GM18907 (cell line): ENCODE results near the gene CCL11.

Source experiments
- ATAC-seq: cut with Tn5 transposase; IDR thresholded peaks from one replicate; pipeline ENCODE4 v1.9.1; 2021; ENCODE audit warnings: mild to moderate bottlenecking, moderate library complexity; ENCODE audit not compliant: unreplicated experiment

The CCL11 gene

DNA sequence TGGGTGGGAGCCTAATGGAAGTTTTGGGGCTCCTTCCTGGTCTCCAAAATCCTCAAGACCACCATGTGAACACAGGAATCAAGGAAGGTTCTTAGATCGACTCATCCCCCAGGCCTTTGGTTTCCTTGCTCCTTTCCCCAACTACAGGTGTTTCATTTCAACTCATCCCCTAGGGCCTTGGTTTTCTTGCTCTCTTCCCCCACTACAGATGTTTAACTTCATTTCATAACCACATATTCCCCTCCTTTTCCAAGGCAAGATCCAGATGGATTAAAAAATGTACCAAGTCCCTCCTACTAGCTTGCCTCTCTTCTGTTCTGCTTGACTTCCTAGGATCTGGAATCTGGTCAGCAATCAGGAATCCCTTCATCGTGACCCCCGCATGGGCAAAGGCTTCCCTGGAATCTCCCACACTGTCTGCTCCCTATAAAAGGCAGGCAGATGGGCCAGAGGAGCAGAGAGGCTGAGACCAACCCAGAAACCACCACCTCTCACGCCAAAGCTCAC lies at the start of gene CCL11:
Gene CCL11 (plus strand): TSS at position 457 of the 507 bp plus-strand sequence. CDS start 67 bp downstream, outside the sequence.
- ATAC-seq, result no peak

DNA sequence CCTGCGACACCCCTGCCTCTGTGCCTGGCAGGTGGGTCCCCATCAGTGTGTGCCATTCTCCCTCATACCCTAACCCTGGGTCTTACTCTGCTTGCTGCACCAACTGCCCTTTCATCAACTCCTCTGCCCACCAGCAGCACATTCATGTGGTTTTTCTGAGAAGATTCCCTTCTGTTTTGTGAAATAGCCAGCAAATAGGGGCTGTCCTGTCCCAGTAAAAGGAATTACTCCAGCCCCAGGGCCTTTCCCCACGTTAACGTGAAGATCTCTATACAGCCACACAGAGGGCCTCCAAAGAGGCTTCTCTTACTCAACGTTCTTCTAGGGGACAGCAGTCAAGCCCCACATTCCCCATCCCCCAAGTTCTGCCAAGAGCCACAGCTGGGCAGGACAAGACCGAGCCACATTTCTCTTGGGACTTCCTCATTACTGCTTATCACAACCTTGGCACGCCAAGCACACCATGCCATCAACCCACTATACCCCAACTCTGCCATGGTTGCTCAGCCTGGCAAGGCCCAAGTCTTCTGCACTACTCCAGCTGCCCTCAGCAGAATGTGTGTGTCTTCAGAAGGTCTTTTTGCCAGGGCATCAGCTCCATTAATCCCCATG lies 49.2 kb upstream of the CCL11 start:
- no peak for ATAC-seq

DNA sequence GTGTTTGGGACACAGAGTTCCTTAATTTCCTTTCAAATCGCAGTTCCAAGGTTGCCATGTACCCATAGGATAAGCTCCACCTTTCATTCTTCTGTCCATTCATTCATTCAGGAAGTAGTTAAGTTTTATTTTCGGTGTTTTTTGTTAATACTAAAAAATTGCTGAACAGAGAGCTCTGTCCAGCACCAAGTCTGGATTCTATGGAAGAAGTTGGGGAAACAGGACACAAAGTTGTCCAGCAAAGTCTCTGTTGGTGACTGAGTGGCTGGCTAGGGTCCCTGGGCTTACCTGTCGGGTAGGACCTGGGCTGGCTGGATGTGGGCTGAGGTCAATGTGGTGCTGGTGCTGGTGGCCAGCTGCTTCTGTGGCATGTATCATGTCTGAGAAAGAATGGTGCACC lies 48.1 kb upstream of the CCL11 start:
- ATAC-seq, result no peak

- no peak for ATAC-seq
Observed at GRCh38 chr17:34241062-34241461, 44.5 kb upstream of the CCL11 start.

GRCh38 chr17:34242587-34243363 lies 42.8 kb upstream of the CCL11 start:
- ATAC-seq, result no peak

DNA sequence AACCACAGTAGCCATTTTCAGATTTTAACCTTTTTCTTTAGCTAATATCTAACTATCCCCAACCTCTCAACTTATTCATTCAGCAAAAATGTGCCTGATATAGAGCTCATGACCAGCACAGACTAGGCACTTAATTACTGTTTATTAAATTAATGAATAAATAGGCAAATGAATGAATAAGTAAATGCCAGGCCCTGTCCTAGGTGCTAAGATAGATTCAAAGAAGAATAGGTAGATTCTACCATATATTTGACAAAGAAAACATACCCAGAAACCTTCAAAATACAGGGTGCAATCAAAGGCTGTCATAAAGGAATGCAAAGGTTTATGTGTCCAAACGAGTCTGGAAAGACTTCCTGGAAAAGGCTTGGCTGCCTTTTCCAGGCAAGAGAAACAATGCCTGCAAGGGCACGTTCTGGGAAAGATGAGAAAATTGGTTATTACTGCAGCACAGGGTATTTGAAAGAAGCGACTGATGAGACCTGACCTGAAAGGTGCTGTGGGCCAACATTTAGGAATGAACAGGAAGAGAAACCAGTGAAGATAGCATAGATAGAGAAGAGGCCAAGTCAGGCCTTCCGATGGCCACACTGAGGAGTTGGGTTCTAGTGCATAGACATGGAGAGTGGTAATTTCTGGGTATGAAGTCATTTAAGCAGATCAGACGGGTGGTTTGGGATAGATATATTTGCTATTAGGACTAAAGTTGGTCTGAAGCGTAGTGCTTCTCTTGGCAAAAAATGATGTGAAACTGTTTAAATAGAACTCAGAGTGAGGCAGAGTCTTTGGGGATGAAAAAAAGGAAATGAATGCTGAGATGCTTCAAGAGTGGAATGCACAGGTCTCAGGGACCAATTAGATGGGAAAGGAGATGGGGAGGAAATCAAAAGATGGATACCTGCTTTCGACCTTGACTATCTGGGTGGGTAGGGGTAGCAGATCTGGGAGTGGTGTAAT lies 41.9 kb upstream of the CCL11 start:
- no peak for ATAC-seq

GRCh38 chr17:34245351-34245905 lies 40.1 kb upstream of the CCL11 start:
- no peak for ATAC-seq

GRCh38 chr17:34246446-34246845 lies 39.1 kb upstream of the CCL11 start:
- ATAC-seq, result no peak

GRCh38 chr17:34246881-34247280 lies 38.7 kb upstream of the CCL11 start:
- no peak for ATAC-seq

- no peak for ATAC-seq
Observed at GRCh38 chr17:34248511-34249024, 37.0 kb upstream of the CCL11 start.

GRCh38 chr17:34249061-34249460 lies 36.5 kb upstream of the CCL11 start:
- ATAC-seq, result no peak

DNA sequence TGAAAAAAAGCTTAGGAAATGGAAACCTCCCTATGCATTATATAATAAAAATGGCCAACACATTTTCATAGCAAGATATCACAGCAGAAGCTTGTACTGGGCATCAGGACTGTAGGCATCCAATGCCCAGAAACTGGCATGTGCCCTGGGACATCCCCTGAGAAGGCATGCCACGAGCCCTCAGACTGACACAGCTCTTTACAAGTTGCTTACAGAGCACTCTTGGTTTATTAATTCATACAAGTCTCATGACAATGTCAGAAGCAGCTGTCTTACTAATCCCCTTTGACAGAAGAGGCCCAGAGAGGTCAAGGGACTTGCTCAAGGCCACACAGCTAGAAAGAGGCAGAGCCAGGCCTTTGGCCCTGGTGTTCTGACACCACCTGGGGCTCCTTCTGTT lies 36.1 kb upstream of the CCL11 start:
- no peak for ATAC-seq

GRCh38 chr17:34251186-34251585 lies 34.4 kb upstream of the CCL11 start:
- ATAC-seq, result no peak

GRCh38 chr17:34252095-34252443 lies 33.5 kb upstream of the CCL11 start:
- no peak for ATAC-seq

DNA sequence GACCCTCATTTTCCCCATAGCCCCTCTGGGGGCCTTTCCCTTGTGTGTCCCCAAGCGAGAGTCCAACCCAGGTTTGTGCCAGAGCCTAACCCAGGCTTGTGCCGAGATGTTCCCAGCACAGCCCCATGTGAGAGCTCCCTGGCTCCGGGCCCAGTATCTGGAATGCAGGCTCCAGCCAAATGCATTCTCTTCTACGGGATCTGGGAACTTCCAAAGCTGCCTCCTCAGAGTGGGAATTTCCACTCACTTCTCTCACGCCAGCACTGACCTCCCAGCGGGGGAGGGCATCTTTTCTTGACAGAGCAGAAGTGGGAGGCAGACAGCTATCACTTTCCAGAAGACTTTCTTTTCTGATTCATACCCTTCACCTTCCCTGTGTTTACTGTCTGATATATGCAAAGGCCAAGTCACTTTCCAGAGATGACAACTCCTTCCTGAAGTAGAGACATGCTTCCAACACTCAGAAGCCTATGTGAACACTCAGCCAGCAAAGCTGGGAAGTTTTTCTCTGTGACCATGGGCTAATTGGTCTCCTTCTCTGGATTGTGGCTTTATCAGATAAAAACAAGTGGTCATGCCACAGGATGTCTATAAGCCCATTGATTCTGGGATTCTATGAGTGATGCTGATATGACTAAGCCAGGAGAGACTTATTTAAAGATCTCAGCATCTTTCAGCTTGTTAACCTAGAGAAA lies 33.0 kb upstream of the CCL11 start:
- no peak for ATAC-seq

GRCh38 chr17:34253139-34253525 lies 32.4 kb upstream of the CCL11 start:
- ATAC-seq, result no peak

- no peak for ATAC-seq
Observed at GRCh38 chr17:34254146-34254545, 31.4 kb upstream of the CCL11 start.

- ATAC-seq, result no peak
Observed at GRCh38 chr17:34254651-34255380, 30.7 kb upstream of the CCL11 start, which contains the start of gene CCL2. CCL2 (plus strand) TSS chr17:34255285; CDS start chr17:34255350, 65 bp downstream.

- ATAC-seq, result no peak
Observed at GRCh38 chr17:34255381-34255732, 30.2 kb upstream of the CCL11 start.

DNA sequence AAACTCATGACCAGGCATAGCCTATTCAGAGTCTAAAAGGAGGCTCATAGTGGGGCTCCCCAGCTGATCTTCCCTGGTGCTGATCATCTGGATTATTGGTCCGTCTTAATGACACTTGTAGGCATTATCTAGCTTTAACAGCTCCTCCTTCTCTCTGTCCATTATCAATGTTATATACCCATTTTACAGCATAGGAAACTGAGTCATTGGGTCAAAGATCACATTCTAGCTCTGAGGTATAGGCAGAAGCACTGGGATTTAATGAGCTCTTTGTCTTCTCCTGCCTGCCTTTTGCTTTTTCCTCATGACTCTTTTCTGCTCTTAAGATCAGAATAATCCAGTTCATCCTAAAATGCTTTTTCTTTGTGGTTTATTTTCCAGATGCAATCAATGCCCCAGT lies 29.7 kb upstream of the CCL11 start:
- ATAC-seq, result no peak
